Lower leg skin (tissue), 3 donors: ENCODE measurements around the gene ERGIC1.

Experiments
- CTCF ChIP-seq, 3 donors: fragments of 450-650 bp; IDR thresholded peaks; one replicate each; pipeline ENCODE4 v1.5.1; 2016; ENCODE audit warnings: antibody characterized with exemption in 3 of 3, mild to moderate bottlenecking in 3 of 3, moderate library complexity in 2 of 3
- POLR2A ChIP-seq, 2 donors: fragments of 450-650 bp; IDR thresholded peaks; one replicate each; pipeline ENCODE4 v1.6.1; 2016 to 2017; ENCODE audit warnings: antibody characterized with exemption in 2 of 2, mild to moderate bottlenecking in 1 of 2, moderate library complexity in 1 of 2

GRCh38 chr5:172870291-172870714 is 36.3 kb downstream of the ERGIC1 start:
- no peak for TF ChIP-seq CTCF (IDR thresholded peaks at IDR 0.05)
- TF ChIP-seq POLR2A (IDR thresholded peaks at IDR 0.05), result no peak
